Right ventricle myocardium inferior (tissue), 1 donor: ENCODE data around the gene WDR27. TPM values are rescaled to one million over a fixed set of nuclear protein-coding genes. Genes with fewer than 3 reads are reported as not detected.

Experiments
- ATAC-seq: fragments of 200-7000 bp; cut with Tn5 transposase; one replicate; pipeline ENCODE4 v1.9.1; 2020; ENCODE audit warnings: mild to moderate bottlenecking, moderate library complexity
- DNase-seq: peaks from one replicate; pipeline ENCODE4 v3.0.0; 2021; ENCODE audit errors: missing footprints
- intact Hi-C: fragments of 100-400 bp; cut with DNase I; formaldehyde crosslinking; loops from one replicate; pipeline ENCODE4 v1.11.0; 2022
- total RNA-seq: library from RNA; stranded (reverse); fragmentation: NEBNext Ultra II Directional; extraction: Animal tissue kit (Norgen Biotek cat#: 25700); gene quantifications from one replicate; pipeline ENCODE4 v1.2.1, GENCODE V29; 2021
- donor health status: DM: no; HTN: yes; CAD: no; lungs with severe emphysema.

Gene WDR27
- total RNA-seq, 1 donor from 2014 or later: 9.6 TPM

DNA sequence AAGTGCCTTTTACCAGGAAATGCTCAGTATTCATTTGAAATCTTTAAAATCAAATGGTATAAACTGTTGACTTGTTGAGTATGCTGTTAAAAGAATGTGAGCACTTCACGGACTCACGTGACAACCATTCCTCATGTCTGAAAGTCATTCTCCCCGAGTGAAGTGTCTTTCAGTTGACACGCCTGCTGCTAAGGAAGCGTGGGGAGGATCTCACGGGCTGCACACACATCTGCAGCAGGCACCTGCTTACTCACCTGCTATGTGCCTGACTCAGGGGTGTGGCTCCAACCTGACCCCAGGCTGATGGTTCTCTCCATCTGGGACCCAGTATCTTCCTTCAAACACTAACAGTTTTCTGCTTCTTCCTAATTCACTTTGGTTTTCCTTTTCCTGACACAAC lies 32.7 kb downstream of the WDR27 start:
- ATAC-seq (no peak), DNase-seq (no peak)
- intact Hi-C loops: no loop called here

DNA sequence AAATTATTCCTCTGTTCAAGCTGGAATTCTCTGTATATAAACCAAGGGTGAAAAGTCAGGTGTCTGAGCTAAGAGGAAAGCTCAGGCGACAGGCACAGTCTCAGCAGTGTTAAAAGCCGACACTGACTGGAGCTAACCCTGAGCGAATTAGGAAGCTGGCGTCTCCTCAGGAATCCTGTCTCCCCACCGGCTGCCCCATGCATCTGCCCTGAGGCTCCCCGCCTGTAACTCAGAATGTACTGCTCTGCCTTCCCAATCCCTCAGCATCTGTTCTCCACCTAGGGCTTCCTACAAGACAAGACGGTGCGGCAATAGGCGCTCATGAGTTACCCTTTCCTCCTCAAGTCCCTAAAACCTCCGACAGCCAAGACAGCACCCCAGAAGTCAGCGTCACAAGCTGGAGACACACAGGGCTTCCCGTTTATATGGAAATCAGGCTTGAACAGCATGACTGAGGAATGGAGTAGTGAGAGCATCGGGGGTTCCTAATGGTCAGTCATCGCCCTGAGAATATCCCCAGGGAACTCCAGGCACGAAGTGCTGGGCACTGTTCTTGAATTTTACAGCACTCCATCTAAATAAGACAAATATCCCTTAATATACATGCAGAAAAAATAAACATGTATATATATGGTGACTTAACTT lies 33.5 kb downstream of the WDR27 start:
- ATAC-seq (no peak), DNase-seq (no peak)
- intact Hi-C loops: no loop called here

DNA sequence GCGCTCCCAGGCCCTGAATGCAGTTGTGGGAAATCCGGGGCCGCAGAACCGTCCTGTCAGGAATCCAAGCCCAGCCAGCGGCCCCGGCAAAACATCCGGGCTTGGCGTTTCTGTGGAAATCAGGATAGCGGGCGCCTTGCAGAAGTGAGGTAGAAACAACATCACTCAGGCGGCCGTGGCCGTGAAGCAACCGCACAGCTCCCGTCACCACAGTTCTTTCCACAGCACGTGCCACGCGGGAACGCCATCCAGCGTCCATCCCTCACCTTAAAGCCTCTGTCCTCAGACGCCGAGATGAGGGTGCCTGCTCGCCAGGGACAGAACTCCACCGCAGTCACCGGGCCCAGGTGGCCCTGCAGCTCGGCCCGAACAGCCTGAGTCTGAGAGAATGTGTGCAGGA lies 34.1 kb downstream of the WDR27 start:
- no peak for DNase-seq
- intact Hi-C loops: no loop called here
- ATAC-seq: no peak

DNA sequence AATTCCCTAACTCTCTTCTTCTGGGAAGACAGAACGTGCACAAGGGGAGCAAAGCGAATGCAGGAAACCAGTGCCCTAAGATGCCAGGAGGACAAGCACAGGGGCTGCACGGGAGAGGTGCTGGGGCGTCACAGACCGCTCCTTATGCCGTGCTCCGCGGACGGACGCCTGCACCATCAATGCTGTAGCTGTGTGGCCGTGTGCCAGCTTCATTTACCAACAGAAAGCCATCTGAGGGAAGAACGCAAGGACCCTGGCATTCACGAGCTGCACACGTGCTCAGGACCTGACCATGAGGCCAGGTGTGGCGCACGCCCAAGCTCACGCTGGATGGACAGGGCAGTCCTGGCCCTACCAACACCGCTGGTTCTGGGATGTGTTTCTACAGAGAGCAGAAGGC lies 35.4 kb downstream of the WDR27 start:
- DNase-seq (no peak), ATAC-seq (no peak)
- intact Hi-C loops: no loop called here

DNA sequence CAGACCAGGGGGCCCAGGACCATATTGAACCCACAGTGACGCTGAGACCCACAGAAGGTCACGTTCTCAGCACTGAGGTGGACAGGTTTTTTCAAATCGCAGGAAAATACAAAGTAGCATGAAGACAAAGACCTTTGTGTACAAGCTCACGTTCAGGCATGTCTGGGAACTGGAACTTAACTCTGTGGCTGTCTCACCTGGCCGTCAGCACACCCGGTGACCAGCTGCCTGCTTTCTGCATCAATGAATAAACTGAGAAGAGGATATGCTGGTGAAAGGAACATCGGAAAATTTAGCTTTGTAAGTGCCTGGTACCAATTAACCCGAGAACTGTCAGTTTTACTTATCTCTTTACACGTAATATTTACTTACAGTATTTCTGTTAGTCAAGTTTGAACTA lies 36.5 kb downstream of the WDR27 start:
- intact Hi-C loops: no loop called here
- ATAC-seq: no peak

DNA sequence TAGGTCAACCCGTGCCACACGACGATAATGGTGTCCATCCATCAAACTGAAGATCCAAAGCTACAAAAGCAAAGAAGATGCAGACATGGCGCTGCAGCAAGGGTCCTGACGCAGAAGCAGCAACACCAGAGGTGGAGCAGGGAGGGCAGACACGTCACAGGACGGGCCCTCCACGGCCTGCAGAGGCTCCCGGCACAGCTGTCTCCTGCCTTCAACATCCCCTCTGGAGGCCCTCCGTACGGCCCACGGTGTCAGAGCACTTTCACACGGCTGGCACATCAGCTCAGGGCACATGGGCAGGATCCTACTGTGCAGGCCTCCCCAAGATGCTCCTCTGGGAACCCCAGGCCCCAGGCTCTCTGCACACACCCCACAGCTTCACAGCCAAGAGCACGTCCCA lies 37.6 kb downstream of the WDR27 start:
- DNase-seq (no peak), ATAC-seq (no peak)
- intact Hi-C loops: no loop called here

More for the DNA sequence above, 36.5 kb downstream of the WDR27 start:
- no peak for DNase-seq

DNA sequence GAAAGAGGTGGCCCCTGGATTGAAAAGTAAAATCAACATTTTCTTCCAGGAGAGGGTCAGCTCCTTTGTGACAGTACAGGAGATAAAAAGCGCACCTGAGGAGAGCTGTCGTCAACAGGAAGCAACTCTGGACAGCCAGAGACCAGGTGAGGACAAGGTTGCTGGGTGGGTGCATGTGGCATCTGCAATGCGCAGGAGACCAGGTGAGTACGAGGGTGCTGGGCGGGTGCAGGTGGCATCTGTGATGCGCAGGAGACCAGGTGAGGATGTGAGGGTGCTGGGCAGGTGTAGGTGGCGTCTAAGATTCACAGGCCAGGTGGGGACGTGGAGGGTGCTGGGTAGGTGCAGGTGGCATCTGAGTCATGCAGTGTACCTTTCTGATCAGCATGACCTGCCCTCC lies 38.4 kb downstream of the WDR27 start:
- DNase-seq: no peak
- ATAC-seq: no peak
- intact Hi-C loops: no loop called here

DNA sequence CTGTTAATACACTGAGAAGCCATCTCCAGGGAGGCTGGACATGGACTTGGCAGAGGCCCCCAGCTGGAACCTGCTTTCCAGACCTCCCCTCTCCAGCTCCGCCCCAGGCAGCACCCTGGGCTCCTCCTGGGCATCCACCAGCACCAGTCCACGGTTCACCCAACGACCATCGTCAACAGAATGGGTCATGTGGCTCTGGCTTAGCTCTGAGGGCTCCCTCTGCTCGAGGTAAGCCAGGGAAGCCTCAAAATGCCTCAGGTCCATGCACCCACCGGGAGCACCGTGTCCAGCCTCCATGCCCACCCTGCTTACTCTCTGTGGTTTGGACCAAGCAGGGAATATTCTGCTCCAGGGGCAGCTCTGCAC lies 40.5 kb downstream of the WDR27 start:
- DNase-seq (no peak), ATAC-seq (no peak)
- intact Hi-C loops: no loop called here

DNA sequence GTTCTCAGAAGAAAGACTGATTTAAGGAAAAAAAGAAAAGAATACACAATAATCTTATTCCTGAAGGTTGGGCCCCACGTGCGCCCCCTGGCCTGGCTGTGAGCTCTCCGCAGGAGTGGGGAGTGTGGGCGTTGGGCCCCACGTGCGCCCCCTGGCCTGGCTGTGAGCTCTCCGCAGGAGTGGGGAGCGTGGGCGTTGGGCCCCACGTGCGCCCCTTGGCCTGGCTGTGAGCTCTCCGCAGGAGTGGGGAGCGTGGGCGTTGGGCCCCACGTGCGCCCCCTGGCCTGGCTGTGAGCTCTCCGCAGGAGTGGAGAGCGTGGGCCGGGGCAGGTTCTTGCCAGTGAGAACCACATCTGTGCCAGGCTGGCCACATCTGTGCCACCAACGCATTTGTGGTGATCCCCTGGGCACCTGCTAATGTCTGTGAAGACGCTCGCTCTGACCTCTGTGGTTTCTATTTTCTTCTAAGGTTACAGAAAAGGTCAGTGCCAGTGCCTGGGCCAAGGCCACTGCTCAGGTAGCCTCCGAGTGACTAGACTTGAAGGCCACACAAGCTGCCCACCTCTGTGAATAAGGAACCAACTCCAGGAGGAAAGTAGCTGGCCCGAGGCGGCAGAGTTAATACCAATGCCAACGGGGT lies 41.0 kb downstream of the WDR27 start:
- intact Hi-C loops: no loop called here
- no peak for DNase-seq
- ATAC-seq: no peak

DNA sequence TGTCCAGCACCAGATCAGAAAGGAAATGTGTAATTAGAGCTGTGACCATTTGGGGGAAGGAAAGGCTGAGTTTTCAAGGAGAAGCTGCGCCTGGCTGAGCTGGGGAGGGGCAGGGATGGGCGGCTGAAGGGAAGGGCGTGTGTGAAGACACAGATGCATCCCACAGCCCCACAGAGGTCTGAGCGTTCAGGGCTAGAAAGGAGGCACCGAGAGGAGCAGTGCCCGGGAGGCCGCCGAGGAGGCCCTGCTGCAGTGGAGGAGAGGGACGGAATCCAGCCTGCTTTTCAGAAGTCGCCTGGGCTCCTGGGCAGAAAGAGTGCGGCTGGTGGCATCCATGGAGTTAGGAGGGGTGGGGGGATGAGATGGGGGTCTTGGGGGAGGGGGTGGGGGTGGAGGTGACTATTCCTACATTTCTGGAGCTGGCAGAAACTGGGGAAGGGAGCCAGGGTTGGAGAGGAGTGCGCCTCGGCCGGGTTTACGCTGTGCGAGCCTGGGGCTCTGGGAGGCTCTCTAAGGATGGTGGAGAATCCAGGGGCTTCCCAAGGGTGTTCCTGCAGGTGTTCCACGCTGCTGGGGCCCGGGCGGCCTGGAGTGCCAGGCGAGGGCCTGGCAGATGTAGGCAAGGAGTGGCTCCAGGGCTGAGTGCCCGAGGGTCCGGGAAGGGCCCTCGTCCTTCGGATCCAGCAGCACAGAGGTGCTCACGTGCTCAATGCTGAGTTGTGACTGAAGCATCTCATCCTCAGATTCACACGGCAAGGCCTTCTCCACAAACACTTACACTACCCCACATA lies 41.8 kb downstream of the WDR27 start:
- ATAC-seq (no peak), DNase-seq (no peak)
- intact Hi-C loops: no loop called here

DNA sequence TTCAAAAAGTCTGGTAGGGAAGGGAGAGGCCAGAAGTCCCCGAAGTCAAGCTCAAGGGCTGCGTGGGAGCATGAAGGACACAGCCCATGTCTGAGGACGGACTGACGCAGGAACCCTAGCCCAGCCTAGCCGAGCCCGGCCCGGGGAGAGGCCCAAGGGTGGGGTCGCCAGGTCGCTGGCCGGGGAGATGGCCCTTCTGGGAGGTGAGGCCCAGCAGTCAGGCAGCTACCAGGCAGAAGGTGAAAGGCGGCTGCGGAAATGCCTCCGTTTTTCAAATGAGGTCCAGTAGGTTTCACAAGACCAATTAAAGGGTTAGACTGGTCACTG lies 44.6 kb downstream of the WDR27 start:
- ATAC-seq: no peak
- intact Hi-C loops: no loop called here
- DNase-seq: no peak

DNA sequence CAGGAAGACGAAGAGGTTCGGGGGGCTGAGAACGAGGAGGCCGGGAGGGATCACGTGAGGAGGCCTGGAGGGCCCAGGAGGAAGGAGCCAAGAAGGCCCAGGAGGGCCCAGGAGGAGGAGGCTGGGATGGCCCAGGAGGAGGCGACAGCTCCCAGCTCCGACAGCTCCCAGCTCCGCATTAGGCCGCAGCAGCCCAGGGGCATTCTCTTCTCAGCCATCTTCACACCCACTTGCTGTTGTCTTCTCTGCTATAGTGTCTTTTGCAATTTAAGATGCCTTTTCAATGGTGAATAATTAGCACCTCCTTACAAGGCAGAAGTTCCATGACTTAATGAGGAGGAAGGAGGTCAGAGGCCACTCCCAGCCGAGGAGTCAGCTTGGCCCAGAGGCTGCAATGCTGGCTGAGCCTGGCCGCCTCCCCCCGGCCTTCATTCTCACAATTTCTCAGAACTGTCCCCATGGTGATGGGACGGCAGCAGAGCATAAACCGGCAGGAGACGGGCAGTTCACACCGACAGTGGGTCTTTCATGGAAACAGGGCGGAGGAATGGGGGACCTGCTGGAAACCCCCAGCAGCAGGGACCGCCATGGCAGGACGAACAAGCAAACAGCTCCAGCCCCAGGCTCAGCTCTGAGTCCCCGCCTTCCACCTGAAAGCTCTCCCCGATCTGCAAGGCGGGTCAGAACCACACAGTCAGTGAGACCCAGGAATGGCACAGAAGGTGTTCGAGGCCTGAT lies 45.1 kb downstream of the WDR27 start:
- intact Hi-C loops: no loop called here
- no peak for DNase-seq
- no peak for ATAC-seq

DNA sequence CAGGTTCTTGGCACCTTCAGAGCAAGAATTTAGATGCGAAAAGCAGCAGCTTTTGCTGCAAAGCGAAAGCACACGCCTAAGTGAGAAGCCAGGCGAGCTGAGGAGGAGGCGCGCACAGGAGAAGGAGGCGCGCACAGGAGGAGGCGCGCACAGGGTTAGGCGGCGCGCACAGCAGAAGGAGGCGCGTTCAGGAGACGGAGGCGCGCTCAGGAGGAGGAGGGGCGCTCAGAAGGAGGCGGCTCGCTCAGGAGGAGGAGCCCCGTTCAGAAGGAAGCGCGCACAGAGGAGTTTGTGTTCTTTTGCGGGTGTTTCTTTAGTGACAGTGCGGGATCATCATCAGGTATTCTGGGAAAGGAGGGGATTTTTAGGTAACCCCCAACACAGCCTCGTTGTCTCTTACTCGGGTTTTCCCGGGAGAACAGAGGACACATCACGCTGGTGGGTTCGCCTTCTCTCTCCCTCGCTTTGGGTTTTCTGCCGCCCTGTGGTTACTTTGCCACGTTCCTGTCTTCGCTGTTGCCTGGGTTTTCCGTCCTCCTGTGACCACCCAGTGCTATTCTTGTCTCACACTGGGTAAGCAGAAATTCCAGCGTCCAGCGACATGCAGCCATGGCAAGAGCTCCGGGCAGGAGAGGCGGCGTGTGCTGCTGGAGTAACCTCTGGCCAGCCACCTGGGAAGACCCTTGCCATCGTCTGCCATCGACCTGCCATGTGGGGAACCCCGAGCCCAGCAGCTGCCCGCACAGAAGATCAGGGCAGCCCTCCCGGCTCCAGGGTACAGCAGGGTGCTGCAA lies 47.0 kb downstream of the WDR27 start:
- DNase-seq (peak; percentile 82), ATAC-seq (peak; percentile 95)
- intact Hi-C loops: no loop called here

DNA sequence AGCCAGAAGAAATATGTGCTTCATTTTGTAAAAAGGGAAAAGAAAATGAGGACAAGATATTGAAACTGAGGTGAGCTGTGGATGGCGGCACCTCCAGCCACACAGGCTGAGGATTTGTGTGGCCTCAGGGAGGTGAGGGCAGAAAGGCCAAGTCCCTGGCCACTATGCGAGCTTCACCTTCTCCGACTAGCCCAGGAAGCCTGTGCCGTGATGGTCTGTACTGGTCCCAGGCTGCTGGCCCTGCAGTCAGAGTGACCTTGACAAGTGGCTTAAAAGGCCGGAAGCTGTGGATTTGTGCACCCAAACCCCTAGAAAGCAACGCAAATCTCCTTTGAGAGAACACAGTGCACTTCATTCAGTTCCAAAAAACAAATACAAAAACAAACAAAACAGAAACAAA lies 48.1 kb downstream of the WDR27 start:
- intact Hi-C loops: no loop called here
- DNase-seq (no peak), ATAC-seq (no peak)

DNA sequence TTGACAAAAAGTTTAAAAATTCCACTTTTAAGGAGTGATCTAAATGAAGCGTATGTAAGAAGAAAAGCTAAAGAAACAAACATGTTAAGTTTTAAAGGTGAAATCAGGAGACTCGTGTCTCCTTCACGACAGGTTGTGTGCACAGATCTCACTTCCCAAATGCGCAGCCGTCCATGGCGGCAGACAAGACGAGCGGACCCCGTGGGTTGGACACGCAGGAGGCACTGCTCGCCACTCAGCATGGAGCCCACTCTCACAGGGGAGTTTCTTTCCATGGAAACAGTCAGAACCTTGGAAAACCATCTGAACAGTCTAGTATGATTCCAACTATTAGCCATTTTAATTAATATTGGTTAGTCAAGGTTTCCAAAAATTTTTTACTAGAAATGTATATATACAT lies 48.9 kb downstream of the WDR27 start:
- ATAC-seq: no peak
- DNase-seq: no peak
- intact Hi-C loops: no loop called here

DNA sequence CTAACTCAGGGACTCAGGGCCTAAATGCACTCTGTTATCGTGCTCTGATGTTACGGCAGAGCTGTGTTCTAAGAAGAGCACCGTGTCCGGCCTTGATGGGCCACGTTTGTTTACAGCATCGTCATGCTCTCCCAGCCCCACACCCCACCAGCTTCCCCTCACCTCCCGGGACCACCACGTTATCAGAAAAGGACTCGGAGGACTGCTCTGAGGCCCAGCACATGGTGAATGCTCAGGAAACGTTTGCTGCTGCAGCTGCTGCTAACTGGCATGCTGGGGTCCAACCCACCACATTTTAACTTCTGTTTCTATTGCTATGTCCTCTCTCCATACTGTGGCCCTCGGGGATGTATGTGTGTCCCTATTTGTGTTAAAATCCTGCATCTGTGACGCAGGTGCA lies 50.3 kb downstream of the WDR27 start:
- no peak for ATAC-seq
- no peak for DNase-seq
- intact Hi-C loops: no loop called here

DNA sequence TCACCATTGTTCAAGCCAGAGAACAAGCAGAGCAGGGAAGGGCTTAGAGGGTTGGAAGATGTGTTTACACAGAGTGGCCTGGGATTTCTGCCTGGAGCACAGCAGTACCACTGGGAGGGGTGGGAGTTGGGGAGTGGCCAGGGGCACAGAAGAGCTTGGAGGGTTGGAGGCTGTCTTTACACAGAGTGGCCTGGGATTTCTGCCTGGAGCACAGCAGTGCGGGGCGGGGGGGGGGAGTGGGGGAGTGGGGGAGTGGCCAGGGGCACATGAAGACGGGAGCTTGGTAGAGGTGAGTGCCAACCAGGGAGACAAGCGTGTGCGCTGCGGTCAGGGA lies 50.9 kb downstream of the WDR27 start:
- DNase-seq (no peak), ATAC-seq (no peak)
- intact Hi-C loops: no loop called here

DNA sequence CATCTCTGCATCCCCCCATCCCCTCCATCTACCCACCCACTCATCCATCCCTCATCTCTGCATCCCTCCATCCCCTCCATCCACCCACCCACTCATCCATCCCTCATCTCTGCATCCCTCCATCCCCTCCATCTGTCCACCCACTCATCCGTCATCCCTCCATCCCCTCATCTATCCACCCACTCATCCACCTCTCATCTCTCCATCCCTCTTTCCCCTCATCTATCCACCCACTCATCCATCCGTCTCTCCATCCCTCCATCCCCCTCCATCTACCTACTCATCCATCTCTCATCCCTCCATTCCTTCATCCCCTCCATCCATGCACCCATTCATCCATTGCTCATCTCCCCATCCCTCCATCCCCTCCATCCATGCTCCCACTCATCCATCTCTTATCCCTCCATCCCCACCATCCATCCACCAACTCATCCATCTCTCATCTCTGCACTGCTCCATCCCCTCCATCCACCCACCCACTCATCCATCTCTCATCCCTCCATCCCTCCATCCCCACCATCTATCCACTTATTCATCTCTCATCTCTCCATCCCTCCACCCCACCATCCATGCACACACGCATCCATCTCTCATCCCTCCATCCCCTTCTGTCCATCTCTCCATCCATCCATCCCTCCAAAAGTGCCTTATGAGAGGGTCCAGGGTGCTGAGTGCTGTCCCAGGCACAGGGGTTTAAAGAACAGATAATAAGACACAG lies 51.4 kb downstream of the WDR27 start:
- DNase-seq: no peak
- intact Hi-C loops: no loop called here
- no peak for ATAC-seq

DNA sequence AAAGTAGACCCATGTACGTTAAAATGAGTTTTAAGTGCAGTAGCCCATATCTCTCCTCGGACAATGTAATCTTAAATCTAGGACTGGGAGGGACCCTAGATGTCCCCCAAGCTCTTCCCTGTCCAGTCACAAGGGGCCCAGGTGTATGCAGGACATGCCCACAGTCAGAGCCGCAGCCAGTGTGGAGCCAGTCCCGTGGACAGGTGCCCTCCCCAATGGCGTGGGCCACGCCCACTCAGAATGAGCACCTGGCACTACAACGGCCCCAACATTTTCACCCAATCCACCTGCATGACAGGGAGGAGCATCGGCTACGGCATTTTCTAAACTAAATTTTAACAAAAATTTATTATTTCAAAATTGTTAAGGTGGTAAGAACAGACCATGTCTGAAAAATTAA lies 53.2 kb downstream of the WDR27 start:
- intact Hi-C loops: no loop called here
- ATAC-seq (no peak), DNase-seq (no peak)
